Activated CD4-positive, alpha-beta T cell treated with anti-CD3 and anti-CD28 coated beads, Interleukin-2, amount 50 U/mL, for 1 hour (primary cell): ENCODE results near the gene NCK2.

Experiments used
- DNase-seq: peaks from one replicate; pipeline ENCODE4 v3.0.0-alpha.2; 2020

NCK2 gene

GRCh38 chr2:105779394-105779793 is 34.7 kb downstream of the NCK2 start:
- DNase-seq: no peak

DNA sequence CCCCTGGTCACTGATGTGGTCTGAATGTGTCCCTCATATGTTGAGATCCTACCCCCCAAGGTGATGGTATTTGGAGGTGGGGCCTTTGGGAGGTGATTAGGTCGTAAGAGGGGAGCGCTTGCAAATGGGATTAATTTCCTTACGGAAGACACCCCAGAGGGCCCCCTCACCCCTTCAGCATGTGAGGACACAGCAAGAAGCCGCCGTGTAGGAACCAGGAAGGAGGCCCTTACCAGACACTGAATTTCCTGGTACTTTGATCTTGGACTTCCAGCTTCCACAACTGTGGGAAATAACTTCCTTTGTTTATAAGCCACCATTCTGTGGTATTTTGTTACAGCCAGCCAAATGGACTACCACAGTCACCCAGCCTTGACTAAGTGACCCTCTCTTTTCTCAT is 35.9 kb downstream of the NCK2 start:
- DNase-seq: no peak

- DNase-seq: no peak
These were observed 36.7 kb downstream of the NCK2 start for GRCh38 chr2:105781274-105781978.

GRCh38 chr2:105782123-105782522 is 37.4 kb downstream of the NCK2 start:
- no peak for DNase-seq

GRCh38 chr2:105782646-105783045 is 37.9 kb downstream of the NCK2 start:
- no peak for DNase-seq

GRCh38 chr2:105783151-105783738 is 38.5 kb downstream of the NCK2 start:
- no peak for DNase-seq

DNA sequence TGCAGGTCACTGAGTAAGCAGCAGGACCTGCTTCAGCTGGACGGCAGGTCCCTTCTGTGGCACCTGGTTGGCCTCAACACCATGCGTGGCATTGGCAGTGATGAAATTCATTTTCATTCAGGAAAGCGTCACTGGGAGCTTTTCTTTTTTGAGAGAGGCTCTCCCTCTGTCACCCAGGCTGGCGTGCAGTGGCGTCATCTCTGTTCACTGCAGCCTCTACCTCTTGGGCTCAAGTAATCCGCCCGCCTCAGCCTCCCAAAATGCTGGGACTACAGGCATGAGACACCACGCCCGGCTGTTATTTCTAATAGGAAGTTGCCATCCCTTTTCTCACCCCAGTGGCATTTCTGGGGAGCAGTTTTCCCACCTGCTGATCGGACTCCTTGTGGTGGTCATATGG is 39.3 kb downstream of the NCK2 start:
- DNase-seq: no peak

DNA sequence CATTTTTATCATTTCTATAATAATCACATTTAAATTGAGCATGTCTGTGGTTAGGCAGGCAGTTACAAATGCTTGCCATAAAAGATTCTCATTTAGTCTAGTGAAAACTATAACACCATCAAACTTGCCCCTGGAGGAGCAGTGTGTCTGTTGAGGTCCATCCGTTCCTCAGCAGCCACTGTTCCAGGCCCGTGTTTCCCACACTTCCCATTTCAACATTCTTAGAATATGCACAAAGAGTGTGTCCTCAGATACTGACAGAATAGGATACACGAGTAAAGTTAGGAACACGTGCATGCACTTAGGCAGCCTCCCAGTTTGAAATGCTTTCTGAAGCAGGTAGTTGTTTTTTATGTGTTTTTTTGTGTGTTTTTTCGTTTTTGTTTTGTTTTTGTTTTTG is 39.9 kb downstream of the NCK2 start:
- no peak for DNase-seq

DNA sequence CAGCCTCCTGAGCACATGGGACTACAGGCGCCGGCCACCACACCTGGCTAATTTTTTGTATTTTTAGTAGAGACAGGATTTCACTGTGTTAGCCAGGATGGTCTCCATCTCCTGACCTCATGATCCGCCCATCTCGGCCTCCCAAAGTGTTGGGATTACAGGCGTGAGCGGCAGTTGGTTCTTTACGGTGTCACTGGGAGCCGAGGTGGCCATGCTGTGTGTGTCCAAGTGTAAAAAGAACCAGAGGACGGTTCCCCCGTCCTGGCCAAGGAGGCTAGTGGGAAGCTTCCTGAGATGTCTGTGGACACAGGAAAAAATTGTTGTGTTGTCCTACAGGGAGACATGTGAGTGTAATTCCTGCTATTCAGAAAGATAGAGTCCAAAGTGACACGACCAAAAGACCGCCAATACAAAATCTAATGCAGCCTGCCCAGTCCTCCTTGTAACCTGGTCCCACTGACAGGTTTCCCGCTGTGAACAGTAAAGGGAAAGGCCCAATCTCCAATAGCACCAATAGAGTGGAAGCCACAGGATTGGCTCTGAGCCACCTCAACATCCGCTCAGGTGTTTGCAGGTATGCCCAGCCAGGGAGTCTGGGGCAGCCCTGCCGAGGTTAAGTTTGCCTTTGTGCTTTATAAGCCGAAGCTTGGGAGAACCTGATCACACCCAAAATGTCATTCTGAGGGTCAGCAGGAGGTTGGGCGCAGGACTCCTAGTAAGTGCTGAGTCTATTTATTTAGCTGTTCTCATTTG is 40.6 kb downstream of the NCK2 start:
- DNase-seq: no peak

DNA sequence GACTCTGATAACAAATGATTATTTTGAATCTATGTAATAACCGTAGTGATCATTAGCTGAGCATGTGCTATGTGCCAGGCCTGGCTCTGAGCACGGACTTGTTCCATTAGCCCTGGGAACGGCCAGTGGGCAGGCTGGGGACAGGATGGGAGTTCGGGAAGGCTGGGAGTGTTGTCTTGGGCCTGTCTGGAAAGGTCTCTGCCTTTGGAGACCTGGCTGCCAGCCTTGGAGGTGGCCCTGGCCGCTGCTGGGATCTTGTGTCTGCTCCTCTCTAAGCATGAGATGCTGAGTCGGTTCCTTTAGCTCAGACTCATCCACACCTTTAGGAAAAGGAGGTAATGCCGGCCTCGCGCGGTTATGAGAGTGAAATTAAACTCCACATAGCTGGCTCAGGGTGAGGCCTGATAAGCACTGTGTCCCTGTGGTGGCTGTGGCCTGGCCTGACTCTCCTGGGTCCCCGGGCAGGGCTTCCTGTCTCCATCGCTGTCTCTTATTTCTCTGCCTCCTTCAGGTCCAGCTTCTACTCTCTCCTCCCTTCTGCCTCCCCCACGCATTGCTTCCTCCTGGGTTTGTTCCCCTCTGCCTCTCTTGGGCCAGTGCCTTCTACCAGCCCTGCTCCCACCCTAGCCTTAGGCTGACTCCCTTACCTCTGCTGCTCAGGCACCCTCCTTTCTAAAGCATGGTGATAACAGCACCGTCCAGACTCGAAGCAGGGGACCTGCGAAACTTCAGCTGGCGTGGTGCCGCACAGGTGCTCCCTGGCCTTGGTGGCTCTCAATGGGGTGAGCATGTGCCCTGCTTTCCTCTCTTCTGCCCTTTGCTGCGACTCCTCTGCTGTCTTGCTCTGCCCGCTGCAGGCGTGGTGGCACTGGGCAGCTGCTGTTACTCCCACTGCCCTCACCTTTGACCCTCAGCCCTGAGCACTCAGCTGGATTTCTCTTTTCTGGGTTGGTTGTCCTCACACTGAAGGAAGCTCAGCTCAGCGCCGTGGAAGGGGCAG is 41.8 kb downstream of the NCK2 start:
- DNase-seq: no peak

DNA sequence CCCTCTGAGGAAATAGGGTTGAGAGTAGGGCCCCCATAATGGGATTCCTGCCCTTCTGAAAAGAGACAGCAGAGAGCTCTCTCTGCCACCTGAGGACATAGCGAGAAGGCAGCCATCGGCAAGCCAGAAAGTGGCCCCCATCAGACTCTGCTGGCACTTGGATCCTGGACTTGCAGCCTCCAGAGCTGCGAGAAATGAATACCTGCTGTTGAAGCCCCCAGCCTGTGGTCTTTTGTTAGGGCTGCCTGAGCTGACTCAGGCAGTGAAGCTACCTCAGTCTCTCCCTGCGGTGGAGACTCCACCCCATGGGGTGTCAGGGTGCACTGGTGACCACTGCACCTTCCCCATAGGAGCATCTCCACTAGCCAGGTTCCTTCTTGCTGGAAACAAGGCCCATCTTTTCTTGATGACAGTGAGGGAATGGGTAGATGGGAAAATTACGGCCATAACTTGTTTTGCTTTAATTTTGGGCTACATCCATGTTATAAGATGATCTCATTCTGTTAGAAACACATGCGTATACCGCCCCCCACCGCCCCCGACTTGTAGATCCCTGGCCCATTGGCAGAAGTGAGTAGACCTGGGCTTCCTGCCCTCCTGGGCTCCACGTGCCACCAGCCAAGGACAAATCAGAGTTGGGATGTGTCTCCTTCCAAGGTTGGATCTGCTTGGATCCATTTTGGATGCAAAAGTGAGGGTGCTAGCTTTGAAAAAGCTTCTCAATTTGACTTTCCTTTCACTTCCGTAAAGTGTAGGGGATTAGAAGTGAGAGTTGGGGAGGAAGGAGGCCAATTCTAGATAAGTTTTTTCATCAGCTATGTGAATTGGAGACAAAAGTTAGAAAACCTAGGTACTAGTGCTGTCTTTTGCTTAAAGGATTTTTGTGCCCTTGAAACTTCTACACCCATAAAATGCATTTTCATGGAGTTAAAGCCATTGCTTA is 42.9 kb downstream of the NCK2 start:
- peak; percentile 78 for DNase-seq

DNA sequence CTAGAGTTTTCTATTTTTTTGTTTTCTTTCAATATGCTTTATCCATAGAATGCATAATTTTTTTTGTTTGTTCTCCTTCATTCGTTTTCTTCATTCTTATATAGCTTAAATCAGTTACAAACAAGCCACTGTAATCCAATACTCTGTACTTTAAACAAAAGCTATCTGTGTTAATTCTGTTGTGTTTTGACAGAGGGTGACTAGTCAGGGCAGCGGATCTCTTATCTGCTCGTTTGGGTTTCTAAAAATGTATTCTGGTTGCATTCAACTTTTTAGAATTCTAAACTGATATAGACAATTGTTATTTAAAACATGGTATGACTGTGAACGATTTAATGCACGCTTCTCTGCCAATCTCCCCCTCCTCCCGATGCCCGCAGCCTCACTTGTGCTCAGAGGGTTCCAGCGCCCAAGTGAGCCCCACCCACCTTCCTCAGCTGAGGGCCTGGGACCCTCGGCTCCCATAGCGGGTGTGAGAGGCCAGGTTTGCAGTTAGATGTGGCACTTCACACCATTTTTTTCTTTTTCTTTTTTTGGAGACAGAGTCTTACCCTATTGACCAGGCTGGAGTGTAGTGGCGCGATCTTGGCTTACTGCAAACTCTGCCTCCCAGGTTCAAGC is 44.1 kb downstream of the NCK2 start:
- DNase-seq: no peak

- peak; percentile 52 for DNase-seq
These were observed 45.2 kb downstream of the NCK2 start for GRCh38 chr2:105789745-105790460.

DNA sequence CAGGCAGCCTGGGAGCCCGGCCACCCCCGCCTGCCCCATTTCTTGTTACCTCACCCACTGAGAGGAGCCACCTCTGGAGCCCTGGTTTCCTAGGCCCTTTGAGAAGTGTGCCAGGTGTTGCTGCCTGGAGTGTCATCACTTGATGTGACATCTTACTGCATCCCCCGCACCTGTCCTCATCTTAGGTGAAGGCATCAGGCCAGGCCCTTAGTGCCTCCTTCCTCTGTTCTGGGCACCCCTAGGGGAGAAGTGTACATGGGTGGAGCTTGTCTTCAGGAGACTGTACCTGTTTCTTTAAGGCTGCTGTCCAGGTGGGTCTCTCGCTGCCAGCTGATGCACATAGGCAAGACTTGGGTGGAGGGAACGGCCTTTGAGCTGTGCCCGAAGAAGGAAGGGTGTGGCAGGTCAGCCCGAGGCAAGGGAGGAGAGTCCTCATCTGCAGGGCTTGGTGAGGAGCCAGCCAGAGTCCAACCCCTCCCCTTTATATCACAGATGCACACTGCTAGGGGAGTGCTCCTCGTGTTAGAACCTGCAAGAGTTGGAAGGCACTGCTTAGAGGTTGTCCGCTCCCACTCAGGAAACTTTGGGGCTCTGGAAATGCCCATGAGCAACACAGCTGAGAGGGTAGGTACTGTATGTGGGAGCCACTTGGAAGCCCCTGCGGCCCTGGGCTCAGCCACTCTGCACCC is 45.9 kb downstream of the NCK2 start:
- no peak for DNase-seq

DNA sequence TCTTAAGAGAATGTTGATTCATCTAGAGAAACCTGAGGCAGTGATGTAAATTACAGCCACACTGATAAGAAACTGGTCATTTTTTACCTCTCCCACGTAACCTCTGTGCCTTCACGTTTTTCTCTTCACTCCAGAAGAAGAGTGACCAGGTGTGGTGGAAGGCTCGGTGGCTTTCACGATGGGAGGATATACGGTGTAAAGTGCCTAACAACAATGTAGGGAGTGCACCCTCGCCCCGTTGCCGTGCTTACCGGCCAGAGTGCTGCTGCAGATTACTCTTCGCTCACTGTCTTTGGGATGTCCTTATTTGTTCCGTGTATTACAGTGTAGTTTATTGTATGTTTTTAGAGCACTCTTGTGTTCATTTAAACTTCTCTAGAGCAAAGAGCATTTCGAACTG is 46.5 kb downstream of the NCK2 start:
- DNase-seq: no peak

DNA sequence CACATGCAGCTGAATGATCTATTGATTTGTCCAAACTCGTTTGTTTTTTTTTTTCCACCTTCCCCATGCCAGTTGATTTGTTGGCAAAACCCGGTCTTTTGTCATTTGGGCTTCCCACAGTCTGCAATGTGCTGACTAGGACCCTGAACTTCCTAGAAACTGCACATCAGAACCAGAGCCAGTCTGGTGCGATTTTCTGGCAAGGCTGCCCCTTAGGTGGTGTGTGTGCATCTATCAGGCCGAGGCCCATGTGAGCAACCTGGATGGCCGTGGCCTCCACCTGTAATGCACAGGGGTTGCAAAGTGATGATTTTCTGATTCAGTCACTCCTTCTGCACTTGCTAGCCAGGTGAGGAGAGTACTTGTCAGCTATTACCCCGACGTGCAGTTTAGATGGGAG is 47.8 kb downstream of the NCK2 start:
- no peak for DNase-seq

- DNase-seq: no peak
These were observed 48.7 kb downstream of the NCK2 start for GRCh38 chr2:105793196-105793975.

DNA sequence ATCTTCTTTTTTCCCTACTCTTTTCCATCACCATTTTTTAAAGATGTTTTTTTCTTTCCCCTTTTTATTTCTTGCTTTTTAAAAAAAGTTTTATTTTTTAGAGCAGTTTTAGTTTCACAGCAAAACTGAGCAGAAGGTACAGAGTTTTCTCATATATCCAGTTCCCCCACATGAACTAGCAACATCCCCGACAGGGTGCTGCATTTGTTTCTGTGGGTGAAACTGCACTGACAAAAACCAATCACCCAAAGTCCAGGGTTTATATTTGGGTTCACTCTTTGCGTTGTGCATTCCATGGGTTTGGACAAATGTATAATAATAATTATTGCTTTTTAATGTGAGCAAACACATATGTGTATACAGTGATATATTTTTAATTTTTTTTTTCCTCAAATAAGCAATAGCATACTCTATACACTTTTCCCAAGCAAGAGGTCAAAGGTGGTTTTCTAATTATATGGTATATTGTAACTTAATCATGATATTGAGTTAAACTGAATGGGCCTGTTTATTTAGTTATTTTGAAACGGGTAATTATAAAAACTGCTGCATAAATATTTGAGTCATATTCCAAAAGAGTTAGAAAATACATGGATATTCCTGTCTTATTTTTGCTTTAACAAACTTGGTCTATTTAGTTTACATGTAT is 50.3 kb downstream of the NCK2 start:
- no peak for DNase-seq

GRCh38 chr2:105795575-105795934 is 50.8 kb downstream of the NCK2 start:
- no peak for DNase-seq
